Activated CD8-positive, alpha-beta memory T cell treated with anti-CD3 and anti-CD28 coated beads, Interleukin-2, amount 50 U/mL, for 1 hour (primary cell): Measurements from ENCODE around the gene HTR3E.
"Not testable (repeated sequence)": the region's sequence is repeated elsewhere in the genome, so short reads cannot be mapped to it uniquely, and the experiment has no call there.

ENCODE experiments used
- DNase-seq: peaks from one replicate; pipeline ENCODE4 v3.0.0-alpha.2; 2020; ENCODE audit errors: extremely low read depth

Gene HTR3E

GRCh38 chr3:184096811-184097383 is at the start of gene HTR3E:
Gene HTR3E, plus strand, starts transcription at chr3:184097064. Its CDS starts 466 bp downstream, at chr3:184097530.
- DNase-seq: no peak

- no peak for DNase-seq
These were observed 46.5 kb upstream of the HTR3E start for GRCh38 chr3:184050217-184050847.

GRCh38 chr3:184052767-184053166 is 44.1 kb upstream of the HTR3E start, which contains the start of gene HTR3C:
Gene HTR3C, plus strand, starts transcription at chr3:184053047. Its CDS starts 34 bp downstream, at chr3:184053081.
- no peak for DNase-seq

GRCh38 chr3:184058029-184058428 is 38.8 kb upstream of the HTR3E start:
- no peak for DNase-seq

GRCh38 chr3:184059424-184059823 is 37.4 kb upstream of the HTR3E start:
- no peak for DNase-seq

GRCh38 chr3:184062637-184063036 is 34.2 kb upstream of the HTR3E start:
- DNase-seq: no peak

- no peak for DNase-seq
These were observed 30.7 kb upstream of the HTR3E start for GRCh38 chr3:184066211-184066610.

GRCh38 chr3:184067573-184068055 is 29.2 kb upstream of the HTR3E start:
- DNase-seq: no peak

- DNase-seq: no peak
These were observed 28.5 kb upstream of the HTR3E start for GRCh38 chr3:184068344-184068743.

- not testable (repeated sequence) for DNase-seq
These were observed 25.7 kb upstream of the HTR3E start for GRCh38 chr3:184071142-184071541.

GRCh38 chr3:184073621-184074020 is 23.2 kb upstream of the HTR3E start:
- no peak for DNase-seq

- DNase-seq: no peak
These were observed 21.0 kb upstream of the HTR3E start for GRCh38 chr3:184075901-184076300.

GRCh38 chr3:184077881-184078280 is 19.0 kb upstream of the HTR3E start:
- DNase-seq: no peak

GRCh38 chr3:184078851-184079250 is 18.0 kb upstream of the HTR3E start:
- no peak for DNase-seq

- no peak for DNase-seq
These were observed 15.6 kb upstream of the HTR3E start for GRCh38 chr3:184081116-184081830.

- DNase-seq: no peak
These were observed 14.8 kb upstream of the HTR3E start for GRCh38 chr3:184082034-184082433.

GRCh38 chr3:184082465-184082864 is 14.4 kb upstream of the HTR3E start:
- DNase-seq: no peak

- DNase-seq: no peak
These were observed 11.4 kb upstream of the HTR3E start for GRCh38 chr3:184085389-184085852.

GRCh38 chr3:184092199-184092598 is 4.7 kb upstream of the HTR3E start:
- DNase-seq: no peak

GRCh38 chr3:184097556-184097955 is 692 bp downstream of the HTR3E start:
- DNase-seq: no peak

- DNase-seq: no peak
These were observed 3.2 kb downstream of the HTR3E start for GRCh38 chr3:184099806-184100686.

- no peak for DNase-seq
These were observed 13.5 kb downstream of the HTR3E start for GRCh38 chr3:184110316-184110725.
